WTC11 (cell line): ENCODE data around the gene DPEP2NB.

Experiments used
- ELF4 ChIP-seq: sonication (generic); formaldehyde crosslinking; IDR thresholded peaks from 2 replicates; pipeline ENCODE4 v1.8.1; 2022; ENCODE audit warnings: low read depth, mild to moderate bottlenecking, moderate library complexity, missing genetic modification reagents
- FOXJ3 ChIP-seq: sonication (generic); formaldehyde crosslinking; IDR thresholded peaks from 2 replicates; pipeline ENCODE4 v1.9.0; 2021; ENCODE audit warnings: missing genetic modification reagents, mild to moderate bottlenecking, borderline replicate concordance
- GABPB1 ChIP-seq: sonication (generic); formaldehyde crosslinking; IDR thresholded peaks from 2 replicates; pipeline ENCODE4 v1.8.1; 2023; ENCODE audit warnings: mild to moderate bottlenecking, missing genetic modification reagents
- ZNF121 ChIP-seq: sonication (generic); formaldehyde crosslinking; IDR thresholded peaks from 2 replicates; pipeline ENCODE4 v1.8.0; 2023; ENCODE audit warnings: missing genetic modification reagents
- TF ChIP-seq, protein P1 (sequence below): sonication (generic); formaldehyde crosslinking; conservative IDR thresholded peaks from 2 replicates; pipeline ENCODE4 v1.8.1; 2022; ENCODE audit warnings: mild to moderate bottlenecking, missing genetic modification reagents
- TF ChIP-seq, protein P2 (sequence below): sonication (generic); formaldehyde crosslinking; IDR thresholded peaks from 2 replicates; pipeline ENCODE4 v1.8.1; 2023; ENCODE audit warnings: mild to moderate bottlenecking, moderate library complexity, missing genetic modification reagents
- TF ChIP-seq, protein P3 (sequence below): fragments of 200-600 bp; IDR thresholded peaks from 2 replicates; pipeline ENCODE4 v1.8.0; 2022; ENCODE audit warnings: antibody characterized with exemption

DNA sequence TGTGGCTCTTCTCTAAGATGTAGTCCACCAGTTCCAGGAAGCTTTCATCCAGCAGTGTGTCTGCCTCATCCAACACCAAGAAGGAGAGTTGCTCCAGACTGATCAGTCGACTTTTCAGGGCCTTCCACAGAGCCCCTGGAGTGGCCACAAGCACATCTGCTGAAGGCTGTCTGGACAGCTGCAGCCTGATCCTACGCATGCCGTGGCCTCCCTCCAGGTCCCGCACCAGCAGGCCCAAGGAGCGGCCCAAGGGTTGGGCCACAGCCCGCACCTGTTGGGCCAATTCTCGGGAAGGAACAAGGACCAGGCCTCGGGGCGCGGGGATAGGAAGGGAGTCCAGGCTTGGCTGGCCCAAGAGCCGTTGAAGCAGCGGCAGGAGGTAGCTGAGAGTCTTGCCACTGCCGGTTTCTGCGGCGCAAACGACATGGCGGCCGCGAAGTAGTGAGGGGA is 6.6 kb upstream of the DPEP2NB start:
- TF ChIP-seq GABPB1 (CRISPR knock-in tag) (no peak), ELF4 (CRISPR knock-in tag) (no peak), ZNF121 (CRISPR knock-in tag) (no peak), FOXJ3 (CRISPR knock-in tag) (no peak)
- TF ChIP-seq, protein P1, sequence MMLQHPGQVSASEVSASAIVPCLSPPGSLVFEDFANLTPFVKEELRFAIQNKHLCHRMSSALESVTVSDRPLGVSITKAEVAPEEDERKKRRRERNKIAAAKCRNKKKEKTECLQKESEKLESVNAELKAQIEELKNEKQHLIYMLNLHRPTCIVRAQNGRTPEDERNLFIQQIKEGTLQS (CRISPR knock-in tag): no peak
- TF ChIP-seq, protein P2, sequence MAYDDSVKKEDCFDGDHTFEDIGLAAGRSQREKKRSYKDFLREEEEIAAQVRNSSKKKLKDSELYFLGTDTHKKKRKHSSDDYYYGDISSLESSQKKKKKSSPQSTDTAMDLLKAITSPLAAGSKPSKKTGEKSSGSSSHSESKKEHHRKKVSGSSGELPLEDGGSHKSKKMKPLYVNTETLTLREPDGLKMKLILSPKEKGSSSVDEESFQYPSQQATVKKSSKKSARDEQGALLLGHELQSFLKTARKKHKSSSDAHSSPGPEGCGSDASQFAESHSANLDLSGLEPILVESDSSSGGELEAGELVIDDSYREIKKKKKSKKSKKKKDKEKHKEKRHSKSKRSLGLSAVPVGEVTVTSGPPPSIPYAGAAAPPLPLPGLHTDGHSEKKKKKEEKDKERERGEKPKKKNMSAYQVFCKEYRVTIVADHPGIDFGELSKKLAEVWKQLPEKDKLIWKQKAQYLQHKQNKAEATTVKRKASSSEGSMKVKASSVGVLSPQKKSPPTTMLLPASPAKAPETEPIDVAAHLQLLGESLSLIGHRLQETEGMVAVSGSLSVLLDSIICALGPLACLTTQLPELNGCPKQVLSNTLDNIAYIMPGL (CRISPR knock-in tag): no peak
- TF ChIP-seq, protein P3, sequence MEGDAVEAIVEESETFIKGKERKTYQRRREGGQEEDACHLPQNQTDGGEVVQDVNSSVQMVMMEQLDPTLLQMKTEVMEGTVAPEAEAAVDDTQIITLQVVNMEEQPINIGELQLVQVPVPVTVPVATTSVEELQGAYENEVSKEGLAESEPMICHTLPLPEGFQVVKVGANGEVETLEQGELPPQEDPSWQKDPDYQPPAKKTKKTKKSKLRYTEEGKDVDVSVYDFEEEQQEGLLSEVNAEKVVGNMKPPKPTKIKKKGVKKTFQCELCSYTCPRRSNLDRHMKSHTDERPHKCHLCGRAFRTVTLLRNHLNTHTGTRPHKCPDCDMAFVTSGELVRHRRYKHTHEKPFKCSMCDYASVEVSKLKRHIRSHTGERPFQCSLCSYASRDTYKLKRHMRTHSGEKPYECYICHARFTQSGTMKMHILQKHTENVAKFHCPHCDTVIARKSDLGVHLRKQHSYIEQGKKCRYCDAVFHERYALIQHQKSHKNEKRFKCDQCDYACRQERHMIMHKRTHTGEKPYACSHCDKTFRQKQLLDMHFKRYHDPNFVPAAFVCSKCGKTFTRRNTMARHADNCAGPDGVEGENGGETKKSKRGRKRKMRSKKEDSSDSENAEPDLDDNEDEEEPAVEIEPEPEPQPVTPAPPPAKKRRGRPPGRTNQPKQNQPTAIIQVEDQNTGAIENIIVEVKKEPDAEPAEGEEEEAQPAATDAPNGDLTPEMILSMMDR: no peak
